Subcutaneous abdominal adipose tissue (tissue), 5 donors: Measurements from ENCODE around the gene SOS1.
A peak's percentile ranks its signal among the peaks of the same experiment; 100 is the strongest.
"Not testable (repeated sequence)": the region's sequence is repeated elsewhere in the genome, so short reads cannot be mapped to it uniquely, and the experiment has no call there.

Source experiments
- H3K27ac ChIP-seq: one replicate; pipeline ENCODE4 v1.7.0; 2013; ENCODE audit warnings: low read depth, mild to moderate bottlenecking, inconsistent platforms, low read length, moderate library complexity
- H3K27me3 ChIP-seq, 5 donors: one replicate each; pipeline ENCODE4 v1.7.0; 2013; ENCODE audit warnings: low read length in 5 of 5, inconsistent platforms in 1 of 5; ENCODE audit not compliant: control insufficient read depth in 5 of 5, insufficient read depth in 4 of 5
- H3K36me3 ChIP-seq, 5 donors: one replicate each; pipeline ENCODE4 v1.7.0; 2013; ENCODE audit warnings: low read length in 5 of 5; ENCODE audit not compliant: control insufficient read depth in 5 of 5, insufficient read depth in 5 of 5
- H3K4me1 ChIP-seq, 5 donors: one replicate each; pipeline ENCODE4 v1.7.0; 2013; ENCODE audit warnings: low read length in 5 of 5, mild to moderate bottlenecking in 3 of 5, moderate library complexity in 1 of 5; ENCODE audit not compliant: control insufficient read depth in 5 of 5, insufficient read depth in 5 of 5
- H3K4me3 ChIP-seq, 5 donors: one replicate each; pipeline ENCODE4 v1.7.0; 2013; ENCODE audit warnings: low read length in 5 of 5, low read depth in 1 of 5
- H3K9ac ChIP-seq, 5 donors: one replicate each; pipeline ENCODE4 v1.7.0; 2013; ENCODE audit warnings: low read length in 5 of 5, mild to moderate bottlenecking in 4 of 5, moderate library complexity in 3 of 5
- H3K9me3 ChIP-seq, 5 donors: one replicate each; pipeline ENCODE4 v1.7.0; 2013; ENCODE audit warnings: low read length in 5 of 5; ENCODE audit not compliant: control insufficient read depth in 5 of 5
- donor health status: healthy.
- donor health status: healthy.
- donor health status: healthy.
- donor health status: healthy.
- donor health status: healthy.

SOS1 gene

GRCh38 chr2:39140322-39140847 is 19.5 kb upstream of the SOS1 start:
- Histone ChIP-seq H3K4me1 (peaks cover 0 to 39% (median 9%) of the 10 kb centered on the region in 5 donors), H3K9me3 (no peaks in the 10 kb centered on the region), H3K9ac (no peak overlapping the region), H3K4me3 (no peak overlapping the region), H3K36me3 (no peaks in the 10 kb centered on the region), H3K27ac (peak overlapping the region; percentile 39), H3K27me3 (no peaks in the 10 kb centered on the region)

GRCh38 chr2:39139511-39140237 is 18.8 kb upstream of the SOS1 start:
- H3K9me3 ChIP-seq = no peaks in the 10 kb centered on the region
- H3K9ac ChIP-seq = no peak overlapping the region
- no peaks in the 10 kb centered on the region for H3K36me3 ChIP-seq
- no peak overlapping the region for H3K4me3 ChIP-seq
- no peaks in the 10 kb centered on the region for H3K27me3 ChIP-seq
- H3K27ac ChIP-seq = peak overlapping the region; percentile 39
- peaks cover 0 to 39% (median 9%) of the 10 kb centered on the region in 5 donors for H3K4me1 ChIP-seq

- Histone ChIP-seq H3K4me3 (no peak overlapping the region), H3K27me3 (no peaks in the 10 kb centered on the region), H3K4me1 (peaks cover 0 to 35% (median 9%) of the 10 kb centered on the region in 5 donors), H3K9ac (no peak overlapping the region), H3K9me3 (no peaks in the 10 kb centered on the region), H3K36me3 (no peaks in the 10 kb centered on the region), H3K27ac (no peak overlapping the region)
Measured at GRCh38 chr2:39138837-39139211, 18.0 kb upstream of the SOS1 start.

GRCh38 chr2:39138187-39138836 is 17.5 kb upstream of the SOS1 start:
- not testable (repeated sequence) for H3K27ac ChIP-seq, H3K9me3 ChIP-seq, H3K4me3 ChIP-seq, H3K9ac ChIP-seq, H3K36me3 ChIP-seq, H3K27me3 ChIP-seq
- peaks cover 0 to 30% (median 9%) of the 10 kb centered on the region in 5 donors for H3K4me1 ChIP-seq

- Histone ChIP-seq H3K4me1 (peaks cover 0 to 16% (median 6%) of the 10 kb centered on the region in 5 donors), H3K9me3 (no peaks in the 10 kb centered on the region), H3K27me3 (no peaks in the 10 kb centered on the region), H3K9ac (no peak overlapping the region), H3K36me3 (no peaks in the 10 kb centered on the region), H3K4me3 (no peak overlapping the region), H3K27ac (no peak overlapping the region)
Measured at GRCh38 chr2:39136799-39137198, 15.9 kb upstream of the SOS1 start.

- Histone ChIP-seq H3K9ac (no peak overlapping the region), H3K4me3 (no peak overlapping the region), H3K4me1 (peaks cover 0 to 8% (median 0%) of the 10 kb centered on the region in 5 donors), H3K27me3 (no peaks in the 10 kb centered on the region), H3K27ac (no peak overlapping the region), H3K36me3 (no peaks in the 10 kb centered on the region), H3K9me3 (no peaks in the 10 kb centered on the region)
Measured at GRCh38 chr2:39135690-39136259, 14.9 kb upstream of the SOS1 start.

- no peak overlapping the region for H3K9ac ChIP-seq
- no peaks in the 10 kb centered on the region for H3K9me3 ChIP-seq
- H3K4me3 ChIP-seq = no peak overlapping the region
- peaks cover 0 to 11% (median 4%) of the 10 kb centered on the region in 5 donors for H3K4me1 ChIP-seq
- no peaks in the 10 kb centered on the region for H3K36me3 ChIP-seq
- H3K27ac ChIP-seq = no peak overlapping the region
- no peaks in the 10 kb centered on the region for H3K27me3 ChIP-seq
Measured at GRCh38 chr2:39133215-39133851, 12.5 kb upstream of the SOS1 start.

GRCh38 chr2:39128919-39129391 is 8.1 kb upstream of the SOS1 start:
- H3K27ac ChIP-seq = peak overlapping the region; percentile 96
- no peaks in the 10 kb centered on the region for H3K9me3 ChIP-seq
- no peaks in the 10 kb centered on the region for H3K27me3 ChIP-seq
- peak overlapping the region in 1 of 5 donors; percentile 40 for H3K9ac ChIP-seq
- H3K36me3 ChIP-seq = no peaks in the 10 kb centered on the region
- peaks cover 0 to 35% (median 26%) of the 10 kb centered on the region in 5 donors for H3K4me1 ChIP-seq
- no peak overlapping the region for H3K4me3 ChIP-seq

GRCh38 chr2:39127973-39128372 is 7.1 kb upstream of the SOS1 start:
- Histone ChIP-seq H3K4me1 (peaks cover 4 to 43% (median 32%) of the 10 kb centered on the region in 5 donors), H3K27ac (peak overlapping the region; percentile 96), H3K9me3 (no peaks in the 10 kb centered on the region)

More at GRCh38 chr2:39127973-39128372, 7.1 kb upstream of the SOS1 start:
- Histone ChIP-seq H3K4me3 (no peak overlapping the region), H3K9ac (peak overlapping the region in 1 of 5 donors; percentile 74), H3K36me3 (no peaks in the 10 kb centered on the region), H3K27me3 (no peaks in the 10 kb centered on the region)
